GM18508 (cell line): Measurements from ENCODE around the gene FBXO47.
"Not testable (repeated sequence)": the region's sequence is repeated elsewhere in the genome, so short reads cannot be mapped to it uniquely, and the experiment has no call there.

Experiments used
- ATAC-seq: cut with Tn5 transposase; IDR thresholded peaks from one replicate; pipeline ENCODE4 v1.9.1; 2021; ENCODE audit warnings: moderate number of reproducible peaks; ENCODE audit not compliant: insufficient read depth, unreplicated experiment

FBXO47 gene

DNA sequence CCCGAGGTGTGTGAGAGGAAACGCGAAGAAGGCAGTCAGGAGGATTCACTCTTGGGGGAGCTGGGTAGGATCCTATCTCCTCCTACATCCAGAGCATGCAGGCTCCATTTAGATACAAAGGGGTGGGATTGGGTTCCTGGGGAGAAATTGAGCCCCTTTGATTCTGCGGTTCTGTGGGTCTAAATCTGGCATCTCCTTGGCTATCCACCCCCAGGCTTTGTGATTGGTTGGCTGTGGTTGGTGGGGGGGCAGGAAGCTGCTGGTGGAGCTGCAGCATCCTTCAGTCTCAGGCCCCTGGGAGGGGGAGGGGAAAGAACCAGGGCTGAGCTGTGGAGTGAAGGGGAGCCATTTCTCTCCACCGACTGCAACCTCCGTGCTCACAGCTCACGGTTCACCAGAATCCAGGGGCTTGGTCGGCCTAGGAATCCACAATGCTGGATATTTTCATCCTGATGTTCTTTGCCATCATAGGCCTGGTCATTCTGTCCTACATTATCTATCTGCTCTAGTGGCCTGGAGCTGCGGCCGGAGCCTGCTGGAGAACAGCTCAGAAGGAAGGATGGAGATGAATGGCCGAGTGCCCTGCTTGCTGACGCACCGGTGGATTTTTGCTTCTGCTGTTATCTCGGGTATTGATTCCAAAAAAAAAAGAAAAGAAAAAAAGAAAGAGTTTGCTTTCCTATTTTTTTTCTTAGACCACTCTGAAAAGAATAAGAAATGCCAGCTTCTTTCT is 41.8 kb downstream of the FBXO47 start, which contains the start of gene LASP1NB:
LASP1NB (plus strand) TSS at position 352 of the 733 bp plus-strand sequence.
- no peak for ATAC-seq

DNA sequence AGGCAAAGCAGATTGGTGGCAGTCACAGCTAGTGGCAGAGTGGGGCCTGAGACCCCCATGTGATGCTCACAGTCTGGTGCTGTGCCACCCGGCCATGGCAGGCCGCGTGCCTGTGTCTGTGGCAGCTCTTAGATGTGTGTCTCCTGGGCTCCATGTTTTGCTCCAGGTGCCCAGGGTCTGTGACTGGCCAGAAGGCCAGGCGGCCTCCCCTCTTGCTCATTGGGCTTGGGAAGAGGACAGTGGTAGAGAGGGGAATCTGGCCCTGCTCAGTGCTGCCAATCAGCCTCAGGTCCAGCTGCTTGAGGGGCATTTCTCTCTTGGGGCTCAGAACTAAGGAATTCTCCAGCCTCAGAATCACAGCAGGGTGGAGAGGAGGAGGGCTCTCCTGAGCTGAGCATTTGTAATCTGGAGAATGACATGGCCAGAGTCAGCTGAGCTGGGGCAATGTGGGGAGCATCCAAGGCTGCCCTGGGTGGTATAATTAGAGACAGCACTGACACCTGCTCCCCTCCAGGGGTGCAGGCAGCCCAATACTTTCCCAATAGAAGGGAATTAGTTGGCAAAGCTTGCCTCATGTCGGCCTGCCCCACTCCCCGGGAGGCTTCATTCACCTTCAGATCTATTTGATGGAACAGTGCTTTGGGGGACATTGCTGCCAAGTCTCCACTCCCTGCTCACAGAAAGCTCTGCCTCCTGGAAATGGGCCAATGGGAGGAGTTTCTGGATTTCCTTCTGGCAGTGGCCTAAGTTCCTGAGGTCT is 44.5 kb downstream of the FBXO47 start:
- ATAC-seq: no peak

DNA sequence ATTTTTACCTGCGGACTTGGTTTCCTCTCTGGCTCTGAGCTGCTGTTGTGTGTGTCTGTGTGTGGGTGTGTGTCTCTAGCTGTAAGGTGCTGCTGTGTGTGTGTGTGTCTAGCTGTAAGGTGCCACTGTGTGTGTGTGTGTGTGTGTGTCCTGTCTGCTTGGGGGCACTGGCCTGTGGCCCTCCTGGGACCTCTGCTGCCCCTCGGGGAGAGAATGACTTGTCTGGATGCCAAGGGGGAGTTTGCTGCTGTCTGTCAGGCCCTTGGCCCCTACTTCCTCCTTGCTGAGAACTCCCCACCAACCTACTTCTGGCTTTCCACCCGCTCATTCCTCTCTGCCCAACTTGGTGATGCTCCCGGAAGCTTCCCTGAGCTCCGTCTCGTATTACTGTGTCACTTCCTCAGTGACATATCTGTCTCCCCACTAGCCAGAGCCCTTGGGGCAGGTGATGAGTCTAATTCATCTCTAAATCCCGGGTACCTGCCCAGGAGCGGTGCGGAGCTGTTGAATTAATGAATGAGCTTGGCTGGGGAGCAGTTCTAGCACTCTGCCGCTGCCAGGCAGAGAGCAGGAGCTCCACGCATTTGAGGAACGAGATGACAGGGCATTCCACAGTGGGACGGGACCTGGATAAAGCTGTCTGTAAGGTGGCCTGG is 45.3 kb downstream of the FBXO47 start:
- ATAC-seq: no peak

DNA sequence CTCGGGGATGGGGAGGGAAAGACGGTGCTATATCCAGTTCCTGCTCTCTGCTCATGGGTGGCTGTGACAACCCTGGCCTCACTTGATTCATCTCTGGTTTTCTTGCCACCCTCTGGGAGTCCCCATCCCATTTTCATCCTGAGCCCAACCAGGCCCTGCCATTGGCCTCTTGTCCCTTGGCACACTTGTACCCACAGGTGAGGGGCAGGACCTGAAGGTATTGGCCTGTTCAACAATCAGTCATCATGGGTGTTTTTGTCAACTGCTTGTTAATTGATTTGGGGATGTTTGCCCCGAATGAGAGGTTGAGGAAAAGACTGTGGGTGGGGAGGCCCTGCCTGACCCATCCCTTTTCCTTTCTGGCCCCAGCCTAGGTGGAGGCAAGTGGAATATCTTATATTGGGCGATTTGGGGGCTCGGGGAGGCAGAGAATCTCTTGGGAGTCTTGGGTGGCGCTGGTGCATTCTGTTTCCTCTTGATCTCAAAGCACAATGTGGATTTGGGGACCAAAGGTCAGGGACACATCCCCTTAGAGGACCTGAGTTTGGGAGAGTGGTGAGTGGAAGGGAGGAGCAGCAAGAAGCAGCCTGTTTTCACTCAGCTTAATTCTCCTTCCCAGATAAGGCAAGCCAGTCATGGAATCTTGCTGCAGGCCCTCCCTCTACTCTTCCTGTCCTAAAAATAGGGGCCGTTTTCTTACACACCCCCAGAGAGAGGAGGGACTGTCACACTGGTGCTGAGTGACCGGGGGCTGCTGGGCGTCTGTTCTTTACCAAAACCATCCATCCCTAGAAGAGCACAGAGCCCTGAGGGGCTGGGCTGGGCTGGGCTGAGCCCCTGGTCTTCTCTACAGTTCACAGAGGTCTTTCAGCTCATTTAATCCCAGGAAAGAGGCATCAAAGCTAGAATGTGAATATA is 46.6 kb downstream of the FBXO47 start:
- ATAC-seq: no peak

DNA sequence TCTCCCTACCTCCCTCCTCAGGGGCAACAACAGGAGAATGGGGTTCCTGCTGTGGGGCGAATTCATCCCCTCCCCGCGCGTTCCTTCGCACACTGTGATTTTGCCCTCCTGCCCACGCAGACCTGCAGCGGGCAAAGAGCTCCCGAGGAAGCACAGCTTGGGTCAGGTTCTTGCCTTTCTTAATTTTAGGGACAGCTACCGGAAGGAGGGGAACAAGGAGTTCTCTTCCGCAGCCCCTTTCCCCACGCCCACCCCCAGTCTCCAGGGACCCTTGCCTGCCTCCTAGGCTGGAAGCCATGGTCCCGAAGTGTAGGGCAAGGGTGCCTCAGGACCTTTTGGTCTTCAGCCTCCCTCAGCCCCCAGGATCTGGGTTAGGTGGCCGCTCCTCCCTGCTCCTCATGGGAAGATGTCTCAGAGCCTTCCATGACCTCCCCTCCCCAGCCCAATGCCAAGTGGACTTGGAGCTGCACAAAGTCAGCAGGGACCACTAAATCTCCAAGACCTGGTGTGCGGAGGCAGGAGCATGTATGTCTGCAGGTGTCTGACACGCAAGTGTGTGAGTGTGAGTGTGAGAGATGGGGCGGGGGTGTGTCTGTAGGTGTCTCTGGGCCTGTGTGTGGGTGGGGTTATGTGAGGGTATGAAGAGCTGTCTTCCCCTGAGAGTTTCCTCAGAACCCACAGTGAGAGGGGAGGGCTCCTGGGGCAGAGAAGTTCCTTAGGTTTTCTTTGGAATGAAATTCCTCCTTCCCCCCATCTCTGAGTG is 47.7 kb downstream of the FBXO47 start:
- ATAC-seq: no peak

DNA sequence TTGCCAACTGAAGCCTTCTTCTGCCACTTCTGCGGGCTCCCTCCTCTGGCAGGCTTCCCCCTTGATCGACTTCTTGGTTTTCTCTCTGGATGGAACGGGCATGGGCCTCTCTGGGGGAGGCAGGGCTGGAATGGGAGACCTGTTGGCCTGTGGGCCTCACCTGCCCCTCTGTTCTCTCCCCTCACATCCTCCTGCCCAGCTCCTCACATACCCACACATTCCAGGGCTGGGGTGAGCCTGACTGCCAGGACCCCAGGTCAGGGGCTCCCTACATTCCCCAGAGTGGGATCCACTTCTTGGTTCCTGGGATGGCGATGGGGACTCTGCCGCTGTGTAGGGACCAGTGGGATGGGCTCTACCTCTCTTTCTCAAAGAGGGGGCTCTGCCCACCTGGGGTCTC is 48.3 kb downstream of the FBXO47 start:
- ATAC-seq: no peak

DNA sequence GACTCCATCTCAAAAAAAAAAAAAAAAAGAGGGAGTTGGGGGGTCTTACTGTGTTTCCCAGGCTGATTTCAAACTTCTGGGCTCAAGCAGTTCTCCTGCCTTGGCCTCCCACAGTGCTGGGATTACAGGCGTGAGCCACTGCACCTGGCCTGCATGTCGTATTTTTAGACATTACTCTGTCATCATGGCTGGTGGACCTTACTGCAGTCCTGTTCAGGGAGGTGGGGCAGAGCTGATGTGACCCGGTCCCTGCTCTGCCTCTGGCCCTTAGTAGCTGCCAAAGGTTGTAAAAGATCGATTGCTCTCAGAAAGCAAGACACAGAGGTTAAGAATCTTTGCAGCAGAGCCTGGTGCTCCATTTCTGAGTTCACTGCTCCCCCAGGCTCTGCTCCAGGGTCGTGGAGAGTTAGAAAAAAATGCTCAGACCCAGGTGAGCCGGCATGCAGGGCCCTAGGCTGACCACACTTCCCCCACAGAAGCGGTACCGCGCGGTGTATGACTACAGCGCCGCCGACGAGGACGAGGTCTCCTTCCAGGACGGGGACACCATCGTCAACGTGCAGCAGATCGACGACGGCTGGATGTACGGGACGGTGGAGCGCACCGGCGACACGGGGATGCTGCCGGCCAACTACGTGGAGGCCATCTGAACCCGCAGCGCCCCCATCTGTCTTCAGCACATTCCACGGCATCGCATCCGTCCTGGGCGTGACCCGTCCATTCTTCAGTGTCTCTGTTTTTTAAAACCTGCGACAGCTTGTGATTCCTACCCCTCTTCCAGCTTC is 48.9 kb downstream of the FBXO47 start:
- ATAC-seq: no peak

DNA sequence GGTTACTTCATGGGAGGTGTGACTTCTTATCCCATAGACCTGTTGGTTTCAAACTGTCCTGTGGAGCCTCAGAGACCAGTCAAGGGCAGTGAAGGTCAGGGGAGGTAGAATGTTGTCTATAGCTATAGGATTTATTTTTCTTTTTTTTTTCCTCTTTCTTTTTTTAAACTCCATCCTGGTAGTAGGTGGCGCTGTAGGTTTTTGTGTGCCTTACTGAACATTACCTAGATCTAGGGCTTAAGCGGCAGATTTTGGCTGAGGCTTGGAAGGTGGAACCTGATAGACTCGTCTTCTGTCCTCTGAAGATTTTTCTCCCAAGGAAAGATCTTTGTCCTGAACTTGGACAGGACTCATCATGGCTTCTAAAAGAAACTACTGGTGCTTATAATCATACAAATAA is 49.9 kb downstream of the FBXO47 start:
- no peak for ATAC-seq

DNA sequence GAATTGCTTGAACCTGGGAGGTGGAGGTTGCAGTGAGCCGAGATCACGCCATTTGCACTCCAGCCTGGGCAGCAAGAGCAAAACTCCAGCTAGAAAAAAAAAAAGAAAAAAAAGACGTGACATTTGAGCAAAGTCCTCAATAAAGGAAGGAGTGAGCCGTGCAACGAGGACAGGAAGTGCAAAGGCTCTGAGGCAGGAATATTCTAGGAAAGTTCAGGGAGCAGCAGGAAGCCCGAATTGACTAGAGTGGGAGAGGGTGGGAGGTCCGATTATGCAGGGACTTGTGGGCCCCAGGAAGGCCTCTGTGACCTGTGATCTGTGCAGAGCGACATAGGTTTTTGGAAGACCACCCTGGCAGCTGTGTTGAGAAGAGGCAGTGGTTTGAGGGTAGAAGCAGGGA is 50.4 kb downstream of the FBXO47 start:
- no peak for ATAC-seq

DNA sequence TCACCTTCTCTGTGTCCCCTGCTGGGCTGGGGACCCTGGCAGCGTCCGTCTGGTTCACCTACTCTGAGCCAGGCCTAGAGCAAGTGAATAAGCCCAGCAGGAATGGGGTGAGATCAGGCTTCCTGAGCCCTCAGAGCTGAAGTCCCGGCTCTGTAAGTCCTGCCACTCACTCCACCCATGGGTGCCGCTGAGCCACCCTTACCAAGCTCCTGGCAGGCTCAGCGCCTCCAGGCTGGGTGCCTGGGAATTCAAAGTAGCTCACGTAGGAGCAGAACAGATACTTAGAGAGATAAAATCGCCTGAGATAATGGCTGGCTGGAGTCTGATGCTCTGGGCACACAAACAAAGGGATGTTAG is 51.6 kb downstream of the FBXO47 start:
- no peak for ATAC-seq

DNA sequence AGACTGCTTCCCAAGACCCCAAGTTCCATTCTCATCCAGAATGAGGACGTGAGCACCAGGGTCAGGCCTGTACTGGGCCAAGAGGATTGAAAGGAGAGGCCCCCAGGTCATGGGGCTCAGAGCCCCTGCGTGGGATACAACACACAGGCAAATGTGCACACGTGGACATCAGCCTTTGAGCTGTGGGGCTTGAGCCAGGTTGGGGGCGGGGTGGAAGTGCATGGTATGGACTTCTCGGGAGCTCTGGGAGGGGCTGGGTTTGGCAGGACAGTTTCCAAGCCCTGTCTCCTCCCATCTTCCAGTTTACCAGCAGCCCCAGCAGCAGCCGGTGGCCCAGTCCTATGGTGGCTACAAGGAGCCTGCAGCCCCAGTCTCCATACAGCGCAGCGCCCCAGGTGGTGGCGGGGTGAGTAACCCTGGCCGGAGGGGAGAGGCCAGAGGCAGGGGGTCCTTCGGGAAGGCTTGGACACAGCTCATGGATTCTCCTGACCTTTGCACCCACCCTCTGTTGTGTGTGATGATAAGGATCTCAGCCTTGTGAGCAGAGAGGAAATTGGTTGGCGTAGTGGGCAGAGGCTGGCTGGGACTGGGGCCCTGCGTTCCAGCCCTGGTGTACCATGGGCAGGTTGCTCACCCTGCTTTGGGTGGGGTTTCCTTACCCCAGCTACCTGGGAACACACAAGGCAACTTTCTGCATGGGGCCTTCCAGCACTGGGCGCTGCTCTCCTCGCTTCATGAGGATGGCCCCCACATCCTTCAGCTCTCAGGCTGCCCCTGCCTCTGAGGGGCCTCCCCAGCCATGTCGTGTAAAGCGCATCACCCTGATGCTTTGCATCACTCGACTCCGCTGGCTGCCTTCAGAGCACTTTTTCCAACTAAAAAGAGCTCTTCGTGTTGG is 52.2 kb downstream of the FBXO47 start:
- no peak for ATAC-seq

DNA sequence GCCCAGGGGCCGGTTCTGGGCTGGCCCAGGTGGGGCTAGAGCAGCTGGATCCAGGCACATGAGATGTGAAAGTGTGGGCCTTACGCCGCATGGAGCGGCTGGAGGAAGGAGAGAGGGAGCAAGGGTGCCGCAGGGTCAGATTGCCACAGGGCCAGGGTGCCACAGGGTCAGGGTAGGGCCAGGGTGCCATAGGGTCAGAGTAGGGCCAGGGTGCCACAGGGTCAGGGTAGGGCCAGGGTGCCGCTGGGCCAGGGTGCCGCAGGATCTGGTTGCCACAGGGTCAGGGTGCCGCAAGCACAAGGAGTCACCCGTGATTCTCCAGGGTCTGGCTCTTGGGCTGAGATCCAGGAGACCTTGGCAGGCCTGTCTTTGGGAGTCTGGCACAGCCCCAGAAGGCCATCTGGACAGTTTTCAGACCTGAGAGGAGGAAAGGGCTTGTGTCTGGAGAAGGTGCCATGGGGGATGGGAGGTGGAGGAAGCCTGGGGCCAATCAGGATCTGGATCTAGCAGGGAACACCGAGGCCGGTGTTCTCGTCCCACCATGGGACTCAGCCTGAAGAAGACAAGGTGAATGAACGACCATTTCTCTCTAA is 54.9 kb downstream of the FBXO47 start:
- no peak for ATAC-seq

DNA sequence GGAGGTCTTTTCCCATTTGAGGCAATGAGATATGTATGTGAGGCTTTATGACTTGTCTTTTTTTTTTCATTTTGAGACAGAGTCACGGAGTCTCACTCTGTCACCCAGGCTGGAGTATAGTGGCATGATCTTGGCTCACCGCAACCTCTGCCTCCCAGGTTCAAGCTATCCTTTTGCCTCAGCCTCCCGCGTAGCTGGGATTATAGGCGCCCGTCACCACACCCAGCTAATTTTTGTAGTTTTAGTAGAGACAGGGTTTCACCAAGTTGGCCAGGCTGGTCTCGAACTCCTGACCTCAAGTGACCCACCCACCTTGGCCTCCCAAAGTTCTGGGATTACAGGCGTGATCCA is 55.5 kb downstream of the FBXO47 start:
- not testable (repeated sequence) for ATAC-seq

DNA sequence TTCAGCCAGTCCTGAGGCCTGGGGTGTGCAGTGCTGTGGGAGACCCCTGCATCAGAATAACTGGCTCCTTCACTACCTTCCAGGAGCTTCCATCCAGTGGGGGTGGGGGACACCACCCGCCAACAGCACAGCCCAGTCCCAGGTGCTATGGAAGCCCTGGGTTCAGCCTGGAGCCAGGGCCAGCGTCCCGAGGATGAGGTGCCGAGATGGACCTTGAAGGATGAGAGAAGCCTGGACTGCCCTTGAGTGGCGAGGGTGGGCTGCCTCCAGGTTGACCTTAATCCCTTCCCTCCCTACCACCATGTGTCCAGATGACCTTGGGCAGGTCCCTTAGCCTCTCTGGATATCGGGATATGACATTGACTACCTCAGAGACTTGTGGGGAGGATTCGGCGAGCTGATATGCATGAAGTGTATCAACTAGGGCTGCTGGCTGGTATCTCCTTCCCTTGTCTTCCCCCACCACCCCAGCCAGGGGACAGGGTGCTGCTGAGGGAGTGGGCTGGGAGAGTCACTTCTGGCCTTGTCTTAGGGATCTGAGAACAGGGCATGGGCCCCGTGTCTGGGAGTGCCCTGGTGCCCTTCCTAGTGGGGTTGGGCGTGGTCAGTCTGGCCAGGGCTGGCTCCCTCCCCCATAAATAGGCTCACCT is 56.0 kb downstream of the FBXO47 start:
- no peak for ATAC-seq

DNA sequence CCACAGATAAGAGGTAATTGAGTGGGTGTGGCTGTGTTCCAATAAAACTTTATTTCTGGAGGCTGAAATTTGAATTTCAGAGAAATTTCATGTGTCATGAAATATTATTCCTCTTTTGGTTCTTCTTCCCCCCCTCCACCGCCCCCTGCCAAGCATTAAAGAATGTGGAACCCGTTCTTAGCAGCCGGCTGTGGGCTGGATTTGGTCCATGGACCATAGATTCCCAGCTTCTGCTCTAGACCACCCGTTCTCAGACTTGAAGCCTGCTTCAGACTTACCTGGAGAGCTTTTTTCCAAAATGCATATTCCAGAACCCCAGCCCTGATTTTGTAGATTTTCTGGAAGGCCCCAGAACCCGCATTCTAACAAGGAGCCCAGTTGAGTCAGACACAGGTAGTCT is 56.9 kb downstream of the FBXO47 start:
- ATAC-seq: no peak

DNA sequence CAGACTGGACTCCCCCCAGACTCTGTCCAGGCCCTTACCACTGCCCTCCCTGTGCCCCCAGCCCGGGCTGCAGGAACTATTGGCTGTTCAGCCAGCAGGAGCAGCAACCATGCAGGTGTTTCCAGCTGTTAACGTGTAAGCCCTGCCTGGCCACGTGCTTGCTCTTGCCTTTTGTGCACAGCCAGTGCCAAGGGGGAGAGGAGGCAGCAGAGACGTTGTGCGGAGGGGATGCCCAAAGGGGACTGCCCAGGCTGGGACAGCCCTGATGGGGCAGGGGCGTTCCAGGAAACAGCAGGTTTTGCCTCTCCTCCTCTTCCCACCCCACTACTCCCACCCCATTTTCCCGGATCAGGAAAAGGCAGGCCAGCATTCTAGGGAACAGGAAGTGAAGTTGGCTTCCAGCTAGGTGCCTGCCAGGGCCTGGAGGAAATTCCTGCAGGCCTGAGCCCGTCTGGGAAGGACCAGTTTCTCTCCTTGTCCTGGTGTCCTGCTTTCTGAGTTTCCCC is 58.5 kb downstream of the FBXO47 start:
- no peak for ATAC-seq
